IMR-90 (cell line): ENCODE measurements around the gene RPS6KA2. TPM values are rescaled to one million over a fixed set of nuclear protein-coding genes. Genes with fewer than 3 reads are reported as not detected.
"Not testable (repeated sequence)": the region's sequence is repeated elsewhere in the genome, so short reads cannot be mapped to it uniquely, and the experiment has no call there.

Experiments
- ATAC-seq: fragments of 200-7000 bp; cut with Tn5 transposase; 2 replicates; pipeline ENCODE4 v1.9.1; 2020; ENCODE audit warnings: low read depth, mild to moderate bottlenecking, moderate library complexity
- BruUV-seq: library from RNA; stranded (reverse); fragments of 400-500 nt; replicated peaks from 2 replicates; lab custom pipeline; 2021; lab: Mats Ljungman, UMichigan
- CTCF ChIA-PET: fragments of 300-600 bp; formaldehyde crosslinking; extraction: SDS; loops from one replicate; lab custom pipeline; 2021; ENCODE audit warnings: antibody characterized with exemption; lab: Yijun Ruan, JAX
- POLR2A ChIA-PET: fragments of 300-600 bp; sonication (Branson Sonifier 250); formaldehyde crosslinking; loops from one replicate; lab custom pipeline; 2022; ENCODE audit warnings: antibody characterized with exemption; ENCODE audit not compliant: unreplicated experiment; lab: Charles Lee
- DNase-seq: peaks from one replicate; pipeline ENCODE4 v3.0.0; 2013
- H2AFZ ChIP-seq: replicated peaks from 2 replicates; pipeline ENCODE3; 2013; ENCODE audit warnings: low read length, mild to moderate bottlenecking; ENCODE audit not compliant: poor library complexity
- H2AK5ac ChIP-seq: 2 replicates; pipeline ENCODE4 v1.6.1; 2013; ENCODE audit warnings: low read depth, low read length, inconsistent platforms
- H2AK9ac ChIP-seq: replicated peaks from 2 replicates; pipeline ENCODE3; 2013; ENCODE audit warnings: mild to moderate bottlenecking, low read depth, low read length, moderate library complexity; ENCODE audit not compliant: poor library complexity
- H2BK120ac ChIP-seq: 2 replicates; pipeline ENCODE4 v1.6.1; 2013; ENCODE audit warnings: low read depth, low read length, inconsistent platforms
- H2BK15ac ChIP-seq: 3 replicates; pipeline ENCODE4 v1.6.1; 2013; ENCODE audit warnings: low read depth, low read length, inconsistent platforms
- H2BK20ac ChIP-seq: 2 replicates; pipeline ENCODE4 v1.6.1; 2013; ENCODE audit warnings: low read depth, mild to moderate bottlenecking, inconsistent platforms, low read length, moderate library complexity
- H2BK5ac ChIP-seq: 2 replicates; pipeline ENCODE4 v1.6.1; 2013; ENCODE audit warnings: mild to moderate bottlenecking, low read depth, low read length, inconsistent platforms; ENCODE audit not compliant: poor library complexity, severe bottlenecking
- H3K14ac ChIP-seq: replicated peaks from 2 replicates; pipeline ENCODE4 v1.6.1; 2013; ENCODE audit warnings: low read depth, low read length, inconsistent platforms
- H3K18ac ChIP-seq: 2 replicates; pipeline ENCODE4 v1.6.1; 2013; ENCODE audit warnings: low read depth, low read length, control low read depth
- H3K23ac ChIP-seq: 2 replicates; pipeline ENCODE4 v1.6.1; 2013; ENCODE audit warnings: low read depth, low read length, inconsistent platforms
- H3K27ac ChIP-seq: 2 replicates; pipeline ENCODE4 v1.5.1; 2013; ENCODE audit warnings: mild to moderate bottlenecking, control low read depth, low read length; ENCODE audit not compliant: insufficient read depth
- H3K27me3 ChIP-seq: 2 replicates; pipeline ENCODE4 v1.6.1; 2013; ENCODE audit warnings: low read length; ENCODE audit not compliant: control insufficient read depth, insufficient read depth
- H3K36me3 ChIP-seq: 2 replicates; pipeline ENCODE4 v1.6.1; 2013; ENCODE audit warnings: low read length, mixed read lengths; ENCODE audit not compliant: control insufficient read depth, insufficient read depth
- H3K4ac ChIP-seq: 2 replicates; pipeline ENCODE4 v1.6.1; 2013; ENCODE audit warnings: low read depth, low read length, inconsistent platforms
- H3K4me1 ChIP-seq: 2 replicates; pipeline ENCODE4 v1.6.1; 2013; ENCODE audit warnings: low read length, mixed read lengths; ENCODE audit not compliant: control insufficient read depth, insufficient read depth
- H3K4me2 ChIP-seq: 2 replicates; pipeline ENCODE4 v1.6.1; 2013; ENCODE audit warnings: low read depth, mild to moderate bottlenecking, control low read depth, low read length, moderate library complexity
- H3K4me3 ChIP-seq: 2 replicates; pipeline ENCODE4 v1.5.1; 2013; ENCODE audit warnings: low read depth, mild to moderate bottlenecking, control low read depth, low read length, moderate library complexity; ENCODE audit not compliant: insufficient read depth
- H3K56ac ChIP-seq: 2 replicates; pipeline ENCODE4 v1.6.1; 2013; ENCODE audit warnings: low read length, inconsistent platforms; ENCODE audit not compliant: insufficient read depth; ENCODE audit errors: extremely low read depth
- H3K79me1 ChIP-seq, 2 experiments: 2 replicates each; pipeline ENCODE4 v1.6.1; 2013; ENCODE audit warnings: low read length in 2 of 2, inconsistent platforms in 1 of 2, low read depth in 1 of 2
- H3K9ac ChIP-seq: 2 replicates; pipeline ENCODE4 v1.6.1; 2013; ENCODE audit warnings: low read depth, low read length, control low read depth
- H3K9me1 ChIP-seq: 2 replicates; pipeline ENCODE4 v1.6.1; 2013; ENCODE audit warnings: low read length, inconsistent platforms; ENCODE audit not compliant: insufficient read depth
- H3K9me3 ChIP-seq: 2 replicates; pipeline ENCODE4 v1.6.1; 2013; ENCODE audit warnings: low read length; ENCODE audit not compliant: control insufficient read depth, insufficient read depth
- H4K20me1 ChIP-seq: 2 replicates; pipeline ENCODE4 v1.6.1; 2013; ENCODE audit warnings: low read length, inconsistent platforms; ENCODE audit not compliant: insufficient read depth
- H4K5ac ChIP-seq: 2 replicates; pipeline ENCODE4 v1.6.1; 2013; ENCODE audit warnings: mild to moderate bottlenecking, low read depth, low read length, control low read depth
- H4K8ac ChIP-seq, 2 experiments: 2 replicates each; pipeline ENCODE4 v1.6.1; 2013; ENCODE audit warnings: low read depth in 2 of 2, low read length in 2 of 2, control low read depth in 1 of 2, inconsistent platforms in 1 of 2
- H4K91ac ChIP-seq: 2 replicates; pipeline ENCODE4 v1.6.1; 2013; ENCODE audit warnings: low read depth, low read length, inconsistent platforms; ENCODE audit not compliant: insufficient read depth
- WGBS, 2 experiments: methylation state at CpG; one replicate each; pipeline versions ENCODE4 v1.1.5 to v1.1.7; 2013; ENCODE audit warnings: missing lambda C conversion rate in 2 of 2; ENCODE audit not compliant: insufficient read length in 1 of 2; ENCODE audit errors: extremely low coverage in 2 of 2; 5-methylcytosine and 5-hydroxymethylcytosine counted together
- dilution Hi-C: fragments of 300-500 bp; cut with HindIII; formaldehyde crosslinking; loops from one replicate; pipeline ENCODE4 v1.14.3; 2018; ENCODE audit warnings: low sequenced_read_pairs; ENCODE audit not compliant: unreplicated experiment
- in situ Hi-C: fragments of 300-500 bp; cut with MboI; formaldehyde crosslinking; loops from 3 replicates; pipeline ENCODE4 v1.14.3; 2019; ENCODE audit warnings: low sequenced_read_pairs, inconsistent platforms, mixed read lengths
- intact Hi-C: fragments of 100-400 bp; cut with micrococcal nuclease; formaldehyde crosslinking; loops from 2 replicates; pipeline ENCODE4 v1.10.0; 2022
- polyA plus RNA-seq, 3 experiments: library from polyadenylated mRNA; depleted of rRNA; stranded (reverse); fragments of >200 nt; gene quantifications; 2 replicates each; pipeline ENCODE4 v1.2.3, GENCODE V29; 2012; ENCODE audit warnings: low replicate concordance in 1 of 3
- total RNA-seq: library from RNA; depleted of rRNA; stranded (reverse); fragments of >200 nt; gene quantifications from 2 replicates; pipeline ENCODE4 v1.2.3, GENCODE V29; 2012

RPS6KA2 gene
- total and polyA plus RNA-seq, 2 of the 4 experiments (the other 2 are of a cell fraction), result 26.9 to 31.3 TPM

DNA sequence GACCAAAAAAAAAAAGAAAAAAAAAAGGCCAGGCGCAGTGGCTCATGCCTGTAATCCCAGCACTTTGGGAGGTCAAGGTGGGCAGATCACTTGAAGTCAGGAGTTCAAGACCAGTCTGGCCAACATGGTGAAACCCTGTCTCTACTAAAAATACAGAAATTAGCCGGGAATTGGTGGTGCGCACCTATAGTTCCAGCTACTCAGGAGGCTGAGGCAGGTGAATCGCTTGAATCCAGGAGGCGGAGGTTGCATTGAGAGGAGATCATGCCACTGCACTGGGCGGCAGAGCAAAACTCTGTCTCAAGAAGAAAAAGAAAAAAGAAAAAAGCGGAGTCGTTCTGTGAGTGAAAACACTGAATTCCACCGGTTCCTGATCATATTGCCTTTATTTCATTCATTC is 240.0 kb downstream of the RPS6KA2 start:
- H3K9me3 ChIP-seq, H2BK15ac ChIP-seq, intact Hi-C loops, H2BK120ac ChIP-seq, H3K9ac ChIP-seq, H3K4me2 ChIP-seq, in situ Hi-C loops, H2AK9ac ChIP-seq, H3K23ac ChIP-seq, H4K8ac ChIP-seq, H3K18ac ChIP-seq, H3K56ac ChIP-seq, H3K36me3 ChIP-seq, H4K91ac ChIP-seq, H4K5ac ChIP-seq, H2AFZ ChIP-seq, H3K4me3 ChIP-seq, H3K14ac ChIP-seq, BruUV-seq, H3K9me1 ChIP-seq, H2BK20ac ChIP-seq, H2BK5ac ChIP-seq, DNase-seq, POLR2A ChIA-PET, H3K79me1 ChIP-seq, CTCF ChIA-PET, H3K27ac ChIP-seq, H3K4ac ChIP-seq, dilution Hi-C loops, H3K4me1 ChIP-seq, ATAC-seq, H2AK5ac ChIP-seq, H3K27me3 ChIP-seq, H4K20me1 ChIP-seq: not testable (repeated sequence)
- WGBS, 2 experiments, result 97% methylated on average over 4 of the region's 9 CpGs; no CpG with 5 or more reads in 1 of the 2 experiments
